ENCODE results near the gene FNDC7. TPM values are rescaled to one million over a fixed set of nuclear protein-coding genes. Genes with fewer than 3 reads are reported as not detected.

The FNDC7 gene
- total and polyA plus RNA-seq, 10 of the 15 experiments (the other 5 are each of a cell fraction or from before 2014, with no cell fraction given): not detected

GRCh38 chr1:108747898-108748297 is 35.2 kb downstream of the FNDC7 start:
- CTCF ChIA-PET: interaction anchor here (0.6 to 1.6 kb wide), 3 partner anchors 10 to 735 kb away, joined by 3 to 4 read pairs (median 3); no protein-coding TSS in a partner anchor
- TF ChIP-seq NR2F1 (conservative IDR thresholded peaks at IDR 0.05): no peak
- TF ChIP-seq TBL1XR1 (IDR thresholded peaks at IDR 0.05; ENCODE audit: low read depth, low read length): no peak
- TF ChIP-seq SRF (IDR thresholded peaks at IDR 0.05; ENCODE audit: low read depth in 2 of 2, low read length in 2 of 2): no peak
- no peak for TF ChIP-seq STAT1 (conservative IDR thresholded peaks at IDR 0.05)
- TF ChIP-seq REST (IDR thresholded peaks at IDR 0.05; ENCODE audit: low read depth, low read length): no peak
- TF ChIP-seq FOXK2 (IDR thresholded peaks at IDR 0.05): no peak
- TF ChIP-seq WRNIP1 (IDR thresholded peaks at IDR 0.05; ENCODE audit: borderline replicate concordance, low read depth, low read length): no peak
- no peak for TF ChIP-seq CHD4 (IDR thresholded peaks at IDR 0.05)
- no peak for TF ChIP-seq POU2F2 (IDR thresholded peaks at IDR 0.05; ENCODE audit: borderline replicate concordance, low read depth, low read length)
- TF ChIP-seq NFYA (IDR thresholded peaks at IDR 0.05; ENCODE audit: borderline replicate concordance, low read depth, low read length): no peak
- TF ChIP-seq NKRF (conservative IDR thresholded peaks at IDR 0.05): no peak
- TF ChIP-seq NFYB (IDR thresholded peaks at IDR 0.05; ENCODE audit: insufficient read depth, low read depth, low read length): no peak
- TF ChIP-seq TARDBP (IDR thresholded peaks at IDR 0.05; ENCODE audit: borderline replicate concordance): no peak
- no peak for TF ChIP-seq HDAC2 (IDR thresholded peaks at IDR 0.05)
- no peak for TF ChIP-seq ZNF24 (IDR thresholded peaks at IDR 0.05)
- Histone ChIP-seq H3K9me3 (replicated peaks; ENCODE audit: control insufficient read depth, insufficient read depth, low read length) (no peaks in the 10 kb centered on the region), H3K9ac (ENCODE audit: control insufficient read depth, insufficient read depth, low read length) (no peak overlapping the region), H3K4me1 (ENCODE audit: control insufficient read depth, insufficient read depth, low read length) (no peaks in the 10 kb centered on the region), H4K20me1 (ENCODE audit: control insufficient read depth, insufficient read depth) (no peaks in the 10 kb centered on the region), H3K79me2 (ENCODE audit: control insufficient read depth, insufficient read depth, low read length) (peaks cover 11% of the 10 kb centered on the region), H3K27me3 (replicated peaks in 1 of 2; ENCODE audit: control insufficient read depth in 2 of 2, insufficient read depth in 2 of 2, low read length in 1 of 2) (no peaks in the 10 kb centered on the region), H3K4me2 (ENCODE audit: control insufficient read depth, insufficient read depth) (peak overlapping the region; percentile 45; the same call in 1 of the 2 replicates), H3K36me3 (ENCODE audit: control insufficient read depth in 2 of 2, insufficient read depth in 2 of 2, low read length in 1 of 2) (no peaks in the 10 kb centered on the region), H3K27ac (ENCODE audit: control insufficient read depth, insufficient read depth) (no peak overlapping the region), H3K4me3 (no peak overlapping the region; the same call in 1 of the 2 replicates), H2AFZ (ENCODE audit: control insufficient read depth, low read depth, low read length) (no peak overlapping the region)
- ATAC-seq (no peak), DNase-seq (ENCODE audit: low read depth, low spot score) (no peak), FAIRE-seq (no peak)
- no TSS peak for BruUV-seq (replicated peaks)
- RAD21 ChIA-PET (ENCODE audit: unreplicated experiment): interaction anchor here (1.5 kb wide), 1 partner anchor 55 kb away, joined by 4 read pairs; no protein-coding TSS in a partner anchor
- intact Hi-C loops (cut with micrococcal nuclease; ENCODE audit: unreplicated experiment) (loop anchor here (2.0 kb wide), 1 partner anchor 55 kb away; the partner anchor contains the start of gene PRPF38B), in situ Hi-C loops (cut with MboI) (no loop called here)
- POLR2A ChIA-PET: interaction anchor here (1.1 to 1.5 kb wide), 2 partner anchors 13 to 133 kb away, joined by 3 read pairs; no protein-coding TSS in a partner anchor
- SMC1A ChIA-PET (ENCODE audit: uncharacterized antibody, unreplicated experiment): no interaction called here
- WGBS (ENCODE audit: insufficient coverage, insufficient replicate concordance, low lambda C conversion rate, missing lambda C conversion rate): 67% methylated on average over 3 of the region's 3 CpGs
